Thyroid gland (tissue), 4 donors: ENCODE measurements around the gene GUCA2A.

Experiments
- POLR2A ChIP-seq, 2 donors: fragments of 450-650 bp; IDR thresholded peaks; one replicate each; pipeline ENCODE4 v1.6.1; 2017; ENCODE audit warnings: antibody characterized with exemption in 2 of 2, mild to moderate bottlenecking in 2 of 2, moderate library complexity in 1 of 2
- TF ChIP-seq, protein P1 (sequence below), 6 experiments: fragments of 200-600 bp in 3 of 6; fragments of 450-650 bp in 3 of 6; sonication (generic) in 3 of 6; IDR thresholded peaks; one replicate each; pipeline ENCODE4 v1.5.1; 2016 to 2019; ENCODE audit warnings: antibody characterized with exemption in 6 of 6, mild to moderate bottlenecking in 2 of 6, inconsistent platforms in 1 of 6, moderate library complexity in 1 of 6

DNA sequence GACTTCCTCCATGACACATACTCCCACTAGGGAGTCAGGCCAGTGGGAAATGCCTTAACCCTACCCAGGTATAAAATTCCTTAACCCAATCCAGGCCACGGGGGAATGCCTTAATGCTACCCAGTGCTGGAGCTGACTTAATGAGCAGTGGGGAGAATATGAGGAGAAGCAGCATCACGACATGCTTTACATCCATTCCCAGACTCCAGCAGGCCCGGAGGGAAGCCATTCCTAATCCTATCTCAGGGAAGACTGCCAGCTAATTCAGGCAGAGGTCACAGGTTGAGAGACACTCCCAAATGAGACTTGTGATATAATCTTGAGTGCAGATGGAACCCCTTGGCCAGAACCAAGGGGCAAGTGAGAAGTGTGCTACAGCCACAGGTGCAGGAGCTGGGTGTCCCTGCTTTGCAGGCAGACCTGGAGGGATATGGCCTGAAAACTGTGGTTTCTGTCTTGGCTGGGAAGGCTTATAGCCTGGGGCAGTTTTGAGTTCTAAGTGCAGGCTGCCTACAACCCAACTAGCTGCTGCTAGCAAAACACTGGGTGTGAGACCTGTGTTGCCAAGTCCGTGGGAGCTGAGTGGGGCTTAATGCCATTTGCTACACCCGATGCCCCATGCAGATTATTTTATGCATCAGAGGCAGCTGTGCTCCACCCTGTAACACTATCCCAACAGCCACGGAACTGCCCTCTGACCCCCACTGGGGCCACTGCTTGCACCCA is 45.1 kb upstream of the GUCA2A start:
- TF ChIP-seq, protein P1, sequence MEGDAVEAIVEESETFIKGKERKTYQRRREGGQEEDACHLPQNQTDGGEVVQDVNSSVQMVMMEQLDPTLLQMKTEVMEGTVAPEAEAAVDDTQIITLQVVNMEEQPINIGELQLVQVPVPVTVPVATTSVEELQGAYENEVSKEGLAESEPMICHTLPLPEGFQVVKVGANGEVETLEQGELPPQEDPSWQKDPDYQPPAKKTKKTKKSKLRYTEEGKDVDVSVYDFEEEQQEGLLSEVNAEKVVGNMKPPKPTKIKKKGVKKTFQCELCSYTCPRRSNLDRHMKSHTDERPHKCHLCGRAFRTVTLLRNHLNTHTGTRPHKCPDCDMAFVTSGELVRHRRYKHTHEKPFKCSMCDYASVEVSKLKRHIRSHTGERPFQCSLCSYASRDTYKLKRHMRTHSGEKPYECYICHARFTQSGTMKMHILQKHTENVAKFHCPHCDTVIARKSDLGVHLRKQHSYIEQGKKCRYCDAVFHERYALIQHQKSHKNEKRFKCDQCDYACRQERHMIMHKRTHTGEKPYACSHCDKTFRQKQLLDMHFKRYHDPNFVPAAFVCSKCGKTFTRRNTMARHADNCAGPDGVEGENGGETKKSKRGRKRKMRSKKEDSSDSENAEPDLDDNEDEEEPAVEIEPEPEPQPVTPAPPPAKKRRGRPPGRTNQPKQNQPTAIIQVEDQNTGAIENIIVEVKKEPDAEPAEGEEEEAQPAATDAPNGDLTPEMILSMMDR (IDR thresholded peaks at IDR 0.05), result no peak
- no peak for TF ChIP-seq POLR2A (IDR thresholded peaks at IDR 0.05)
